HuH-7.5 (cell line): ENCODE results near the gene CDH13.

Source experiments
- DNase-seq: peaks from one replicate; pipeline ENCODE4 v3.0.0; 2011; ENCODE audit warnings: low spot score

Gene CDH13

DNA sequence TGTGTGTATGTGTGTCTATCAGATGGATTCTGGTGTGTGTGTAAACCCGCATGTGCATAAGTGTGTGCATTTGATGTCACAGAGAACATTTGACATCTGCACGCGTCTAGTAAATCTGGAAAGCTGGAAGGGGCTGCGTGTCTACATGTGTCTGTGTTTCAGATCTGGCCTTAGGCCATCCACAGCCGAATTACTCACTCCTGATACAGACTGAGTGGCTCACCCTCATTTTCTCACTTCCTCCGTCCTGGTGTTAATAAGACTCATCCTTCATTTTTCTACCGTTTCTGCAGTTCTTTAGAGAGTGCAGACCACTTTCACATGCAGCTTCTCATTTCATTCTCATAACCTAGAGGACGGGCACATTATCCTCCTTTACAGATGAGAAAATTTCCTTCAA lies 491.6 kb downstream of the CDH13 start:
- no peak for DNase-seq

DNA sequence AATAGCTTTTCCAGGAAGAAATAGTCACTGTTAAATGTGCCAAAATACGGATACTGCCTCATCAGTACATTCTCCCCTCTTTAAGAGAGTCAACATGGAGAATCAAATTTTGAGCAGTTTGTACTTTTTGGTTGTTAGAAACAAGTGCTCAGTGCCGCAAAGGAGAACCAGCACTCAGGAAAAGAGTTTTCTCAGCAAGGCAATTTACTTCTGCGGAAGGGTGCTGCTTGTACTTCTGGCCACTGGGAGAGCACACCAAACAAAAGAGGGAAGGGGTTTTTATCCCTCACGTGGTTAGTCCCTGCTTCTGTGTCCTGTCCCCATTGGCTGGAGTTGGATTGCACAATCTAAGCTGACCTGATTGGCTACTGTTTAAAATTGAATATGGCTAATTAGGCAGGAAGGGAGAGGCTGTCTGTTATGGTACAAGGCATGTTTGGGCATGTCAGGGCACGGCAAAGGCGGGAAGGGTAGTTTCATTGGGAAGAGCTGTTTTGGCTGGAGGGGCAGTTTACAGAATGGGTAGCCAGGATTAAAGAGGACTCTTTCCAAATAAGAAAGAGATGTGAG lies 499.3 kb downstream of the CDH13 start:
- DNase-seq = no peak

DNA sequence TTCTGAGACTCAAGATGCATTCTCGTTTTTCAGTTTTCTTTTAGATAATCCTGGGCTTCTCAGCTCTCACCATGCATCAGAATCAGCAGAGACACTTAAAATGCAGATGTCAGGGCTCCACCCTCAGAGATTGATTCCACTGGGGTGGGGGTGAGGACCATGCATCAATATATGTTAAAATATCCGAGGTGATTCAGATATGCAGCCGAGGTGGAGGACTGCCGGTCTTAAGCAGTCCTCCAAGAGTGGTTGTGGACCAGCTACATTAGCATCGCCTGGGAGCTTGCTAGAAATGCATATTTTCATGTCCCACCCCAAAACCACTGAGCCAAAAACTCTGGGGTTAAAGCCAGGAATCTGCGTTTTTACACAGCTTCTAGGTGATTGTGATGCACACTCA lies 501.3 kb downstream of the CDH13 start:
- DNase-seq = no peak

DNA sequence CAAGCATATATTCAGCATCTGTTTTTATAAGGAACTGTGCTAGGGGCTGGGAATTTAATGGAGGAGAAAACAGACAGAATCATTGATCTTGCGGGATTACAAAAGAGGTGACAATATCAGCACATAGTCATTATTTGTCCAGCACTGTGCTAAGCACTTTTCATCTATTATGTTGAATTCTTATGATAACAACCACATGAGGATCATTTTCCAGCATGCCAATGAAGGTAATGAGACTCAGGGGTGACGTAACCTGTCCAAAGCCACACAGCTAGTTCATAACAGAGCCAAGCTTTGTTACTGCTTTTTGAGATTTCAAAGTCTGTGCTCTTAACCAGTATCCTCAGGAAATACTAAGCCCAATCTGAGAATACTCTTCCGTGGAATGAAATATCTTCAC lies 503.3 kb downstream of the CDH13 start:
- no peak for DNase-seq

DNA sequence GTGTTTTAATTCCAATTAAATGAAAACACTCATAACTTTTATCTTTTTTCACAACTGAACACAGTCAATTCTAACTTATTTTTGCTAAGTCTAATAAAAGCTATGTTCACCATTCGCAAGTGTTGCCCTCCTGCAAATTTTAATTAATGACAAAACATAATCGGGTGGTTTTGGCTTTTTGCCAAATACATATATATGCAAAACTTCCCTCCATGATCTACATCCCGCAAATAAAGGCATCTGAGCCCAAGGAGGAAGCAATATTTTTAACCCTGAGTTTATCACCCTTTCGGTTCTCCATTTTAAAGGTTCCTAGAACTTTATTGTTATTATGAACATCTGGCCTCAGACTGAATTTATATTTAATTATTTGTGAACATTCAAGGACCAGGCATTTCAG lies 507.9 kb downstream of the CDH13 start:
- no peak for DNase-seq

DNA sequence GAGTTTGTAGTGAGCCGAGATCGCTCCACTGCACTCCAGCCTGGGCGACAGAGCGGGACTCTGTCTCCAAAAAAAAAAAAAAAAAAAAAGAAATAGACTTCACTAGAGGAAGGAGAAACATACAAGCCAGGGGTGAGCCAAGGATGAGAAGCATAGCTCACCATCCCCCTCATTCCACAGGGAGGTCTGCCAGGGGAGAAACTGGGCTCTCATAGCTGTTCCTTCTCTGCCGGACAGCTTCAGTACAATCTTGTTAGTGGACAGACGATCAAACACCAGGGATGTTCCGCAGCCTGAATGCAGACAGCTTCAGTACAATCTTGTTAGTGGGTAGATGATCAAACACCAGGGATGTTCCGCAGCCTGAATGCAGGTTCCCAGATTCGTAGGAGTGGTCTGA lies 509.6 kb downstream of the CDH13 start:
- no peak for DNase-seq

DNA sequence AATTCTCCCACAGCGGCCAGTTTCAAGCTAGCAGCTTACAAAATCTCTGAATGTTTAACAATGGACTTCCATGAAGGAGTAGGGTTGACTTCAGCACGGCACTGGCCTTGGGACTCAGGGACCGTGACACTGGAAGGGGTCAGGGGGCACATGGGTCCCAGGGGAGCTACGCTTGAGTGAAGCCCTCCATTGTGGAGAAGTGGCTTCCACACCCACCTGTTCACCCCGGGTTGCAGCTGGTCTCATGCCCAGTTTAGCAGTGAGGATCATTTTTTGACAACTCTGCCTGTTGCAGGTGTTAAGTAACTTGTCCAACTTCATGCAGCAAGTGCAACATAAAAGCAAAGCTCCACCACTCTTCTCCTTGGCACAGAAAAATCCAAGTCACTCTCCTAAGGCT lies 510.2 kb downstream of the CDH13 start:
- no peak for DNase-seq

DNA sequence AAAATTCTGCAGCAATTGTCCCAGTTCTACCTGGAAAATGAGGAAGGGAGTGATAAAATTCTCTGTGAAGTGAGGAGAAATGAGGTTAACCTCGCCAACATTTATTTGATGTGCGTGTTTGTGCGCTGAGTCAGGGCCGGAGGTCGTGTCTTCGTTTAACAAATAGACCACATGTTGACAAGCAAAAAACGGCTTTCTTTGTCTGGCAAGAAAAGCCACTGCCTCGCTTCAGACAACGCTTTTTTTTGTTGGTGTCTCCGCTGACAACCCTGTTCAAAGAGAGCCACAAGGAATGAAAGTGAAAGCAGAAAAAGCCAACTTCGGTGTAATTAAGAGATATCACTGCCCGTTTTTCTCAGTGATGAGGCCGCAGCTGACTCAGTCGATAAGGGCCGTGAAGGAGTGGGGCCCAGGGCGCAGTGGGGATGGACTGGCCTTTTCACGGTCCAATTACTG lies 510.6 kb downstream of the CDH13 start:
- DNase-seq = no peak

DNA sequence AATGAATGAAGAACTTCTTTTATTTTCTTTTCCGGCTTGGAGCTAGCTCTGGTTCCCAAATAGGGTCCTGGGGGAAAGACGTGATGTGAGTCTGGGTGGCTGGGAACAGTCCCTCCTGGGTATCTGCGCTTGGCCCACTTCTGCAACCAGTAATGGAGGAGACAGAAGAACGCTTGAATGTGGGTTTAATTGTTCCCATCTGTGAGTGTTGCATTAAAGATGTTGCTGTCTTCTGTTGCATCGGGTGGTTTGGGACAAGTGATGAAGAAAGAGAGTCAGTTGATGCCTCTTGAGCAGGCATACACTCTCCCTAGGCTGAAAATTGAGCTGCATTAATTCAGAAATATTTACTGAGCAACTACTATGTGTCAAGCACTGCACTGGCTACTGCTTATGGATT lies 511.1 kb downstream of the CDH13 start:
- DNase-seq = no peak

DNA sequence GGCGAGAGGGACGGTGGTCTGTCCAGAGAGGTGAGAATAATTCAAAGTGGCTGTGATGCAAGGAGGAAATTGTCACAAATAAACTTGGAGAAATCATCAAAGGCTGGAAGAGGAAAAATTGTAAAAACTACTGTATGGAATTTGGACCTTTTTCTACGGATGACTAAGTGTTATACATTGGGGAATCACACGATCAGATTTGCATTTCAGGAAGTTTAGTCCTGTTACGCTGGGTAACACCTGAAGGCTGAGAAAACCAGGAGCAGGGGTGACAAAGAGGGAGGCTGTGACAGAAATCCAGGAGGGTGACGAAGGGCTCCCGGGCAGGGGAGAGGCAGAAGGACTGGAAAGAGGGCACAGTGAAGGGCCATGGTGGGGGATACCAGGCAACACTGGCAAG lies 511.7 kb downstream of the CDH13 start:
- DNase-seq = no peak

DNA sequence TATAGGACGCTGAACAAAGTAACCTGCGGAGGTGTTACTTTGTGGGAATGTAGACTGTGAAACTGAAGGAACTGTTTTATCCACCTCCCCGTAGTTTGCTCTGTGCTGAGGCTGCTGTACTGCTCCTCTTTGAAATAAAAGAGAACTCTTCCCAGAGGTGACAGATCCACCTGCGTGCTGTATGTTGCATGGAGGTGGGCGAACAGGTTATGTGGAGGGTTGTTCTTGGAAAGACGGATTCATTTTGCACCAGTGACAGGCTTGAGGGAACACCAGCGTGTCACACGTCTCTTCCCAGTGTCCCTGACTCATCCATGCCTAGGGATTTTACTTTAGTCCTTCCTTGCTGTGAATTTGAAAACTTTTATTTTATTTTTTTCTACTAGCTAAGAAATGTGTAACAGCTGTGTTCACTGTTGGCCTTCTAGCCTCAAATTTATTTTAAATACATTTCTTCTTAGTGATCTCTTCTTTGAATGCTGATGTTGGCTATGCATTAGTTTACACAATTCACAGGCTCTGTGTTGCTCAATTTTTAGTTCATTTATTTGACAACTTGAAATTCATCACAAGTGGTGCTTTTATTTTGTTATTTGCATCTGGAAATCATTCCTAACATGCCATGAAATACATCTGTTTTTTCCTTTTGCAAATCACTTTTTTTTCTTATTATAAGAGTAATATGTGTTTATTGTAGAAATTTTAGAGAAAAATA lies 512.4 kb downstream of the CDH13 start:
- DNase-seq = no peak

DNA sequence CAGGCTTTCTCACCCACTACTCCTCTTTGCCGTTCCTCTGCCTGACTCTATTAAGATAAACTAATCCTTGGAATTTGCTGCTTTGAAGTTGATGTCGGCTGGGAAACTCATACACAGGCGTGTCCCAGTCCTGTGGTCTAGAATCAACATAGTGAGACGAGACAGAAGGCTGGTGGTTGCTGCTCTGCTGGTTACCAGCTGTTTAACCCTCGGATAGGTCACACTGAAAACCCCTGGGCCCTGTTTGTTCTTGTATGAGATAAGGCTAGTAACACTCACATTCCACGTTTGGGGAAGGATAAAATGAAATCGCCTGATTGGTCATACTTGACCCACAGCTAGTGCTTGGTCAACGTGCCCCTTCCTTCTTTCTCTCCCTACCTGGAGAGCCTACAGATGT lies 517.0 kb downstream of the CDH13 start:
- DNase-seq = no peak

DNA sequence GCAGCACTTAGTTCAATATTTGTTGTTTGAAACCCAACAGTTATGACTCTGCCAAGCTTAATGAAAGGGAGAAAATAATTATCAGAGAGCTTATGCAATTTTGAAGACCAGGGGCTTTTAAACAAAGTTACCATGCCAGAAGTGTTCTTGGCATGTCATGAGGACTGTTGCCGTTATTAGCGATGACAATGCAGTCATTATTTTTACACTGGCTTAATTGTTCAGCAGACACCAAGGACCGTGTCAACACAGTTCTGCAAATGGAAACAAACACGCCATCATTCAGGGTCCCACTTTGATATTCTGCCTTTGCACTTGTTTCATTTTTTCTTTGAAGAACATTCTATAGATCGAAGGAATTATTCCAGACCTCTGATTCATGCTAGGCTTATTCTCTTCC lies 518.5 kb downstream of the CDH13 start:
- DNase-seq = no peak

DNA sequence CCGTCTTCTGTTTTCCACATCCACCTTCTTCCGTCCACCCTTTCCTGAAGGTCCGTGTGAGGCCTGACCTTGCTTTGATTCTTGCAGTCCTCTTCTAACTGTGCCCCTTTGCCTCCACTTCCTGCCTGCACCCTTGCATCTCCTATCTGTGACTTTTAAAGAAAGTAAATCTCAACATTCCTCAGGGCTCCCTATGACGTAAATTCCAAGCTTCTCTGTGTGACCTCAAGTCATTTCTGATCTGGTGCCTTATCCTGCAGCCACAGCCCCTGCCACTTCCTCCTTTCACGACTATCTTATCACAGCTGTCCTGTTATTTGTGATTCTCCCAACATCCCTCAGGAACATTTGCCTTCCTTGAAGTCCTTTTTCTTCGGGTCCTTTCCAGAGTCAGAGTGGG lies 520.5 kb downstream of the CDH13 start:
- no peak for DNase-seq

DNA sequence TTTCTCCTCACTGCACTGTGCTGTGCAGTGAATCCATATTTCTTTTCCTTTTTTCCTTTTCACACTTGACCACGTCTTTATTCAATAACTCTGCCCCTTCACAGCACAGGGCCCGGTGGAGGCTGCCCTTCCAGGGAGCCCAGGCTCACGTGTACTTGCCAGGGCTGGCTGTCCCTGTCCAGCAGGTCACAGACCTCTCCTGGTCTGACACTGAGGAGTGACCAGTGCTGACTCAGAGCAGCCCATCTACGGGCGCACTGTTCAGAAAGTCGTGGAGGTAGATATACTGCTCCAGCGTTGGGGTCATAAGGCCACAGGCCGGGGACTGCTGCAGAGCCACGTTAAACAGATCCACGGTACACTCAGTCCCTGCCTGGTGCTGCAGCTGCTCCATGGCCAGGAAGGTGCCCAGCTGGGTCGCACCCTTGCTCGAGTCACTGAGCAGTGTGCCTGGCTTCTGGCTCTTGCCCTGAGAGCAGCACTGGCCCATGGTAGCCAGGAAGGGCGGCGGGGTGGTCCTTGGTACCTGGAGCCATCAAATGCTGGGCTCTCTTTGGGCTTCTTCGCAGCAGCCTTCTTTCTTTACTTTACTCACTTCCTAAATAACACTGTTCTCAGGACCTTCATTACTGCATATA lies 531.7 kb downstream of the CDH13 start:
- DNase-seq = no peak

DNA sequence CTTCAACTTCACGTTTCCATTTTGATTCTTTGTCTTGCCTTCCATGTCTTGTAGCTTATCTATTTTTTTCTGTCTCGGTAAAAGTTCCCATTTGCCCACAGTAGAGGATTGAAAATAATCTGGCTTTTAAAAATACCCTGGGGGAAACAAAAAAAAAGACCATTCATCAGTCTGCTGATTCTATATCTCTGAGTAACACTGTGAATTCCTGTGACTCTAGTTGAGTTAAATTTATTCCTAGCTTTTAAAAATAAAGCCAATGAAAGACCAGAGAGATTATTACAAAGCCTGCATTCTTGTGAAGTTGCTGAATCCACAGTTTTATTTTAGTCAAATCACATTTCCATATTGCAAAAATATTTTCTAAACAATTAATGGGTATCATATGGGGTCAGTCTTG lies 532.3 kb downstream of the CDH13 start:
- DNase-seq = no peak

DNA sequence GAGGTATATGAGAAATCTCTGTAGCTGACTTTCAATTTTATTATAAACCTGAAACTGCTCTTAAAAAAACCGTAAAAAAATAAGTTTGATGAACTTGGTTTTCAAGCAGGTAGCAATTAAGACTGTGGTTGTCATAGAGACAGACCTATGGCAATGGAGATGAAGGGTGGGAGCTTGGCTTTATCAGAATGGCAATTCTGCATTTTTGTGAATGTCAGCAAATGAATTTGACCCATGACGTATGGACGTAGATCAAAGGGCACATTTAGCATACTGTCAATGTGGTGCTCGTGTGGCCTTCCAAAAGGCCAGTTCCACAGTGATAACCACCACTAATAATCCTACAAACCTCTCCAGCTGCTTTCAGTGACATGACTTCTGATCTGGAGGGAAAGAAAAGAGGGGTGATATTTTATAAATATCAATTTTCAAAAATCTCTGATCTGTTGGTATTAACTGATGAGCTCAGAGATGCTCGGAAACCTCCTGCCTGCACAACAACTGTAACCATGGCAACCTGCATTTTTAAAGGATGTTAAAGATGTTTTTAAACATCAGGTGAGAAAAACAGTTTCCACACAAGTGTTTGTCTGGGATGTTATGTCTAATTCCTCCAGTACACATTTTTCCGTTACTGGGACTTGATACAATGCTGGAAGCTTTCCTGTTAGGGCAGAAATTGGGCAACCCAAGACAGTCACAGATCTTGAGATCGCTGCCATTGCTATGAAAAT lies 533.7 kb downstream of the CDH13 start:
- no peak for DNase-seq

DNA sequence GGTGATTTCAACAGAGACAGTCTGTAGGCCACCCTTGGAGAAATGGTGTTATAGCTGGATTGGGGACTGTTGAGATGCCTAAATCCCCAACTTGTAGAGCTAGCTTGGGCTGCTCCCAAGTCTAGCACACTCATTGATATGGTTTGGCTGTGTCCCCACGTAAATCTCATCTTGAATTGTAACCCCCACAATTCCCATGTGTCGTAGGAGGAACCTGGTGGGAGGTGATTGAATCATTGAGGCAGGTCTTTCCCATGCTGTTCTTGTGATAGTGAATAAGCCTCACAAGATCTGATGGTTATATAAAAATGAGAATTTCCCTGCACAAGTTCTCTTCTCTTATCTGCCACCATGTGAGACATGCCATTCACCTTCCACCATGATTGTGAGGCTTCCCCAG lies 536.0 kb downstream of the CDH13 start:
- DNase-seq = no peak

DNA sequence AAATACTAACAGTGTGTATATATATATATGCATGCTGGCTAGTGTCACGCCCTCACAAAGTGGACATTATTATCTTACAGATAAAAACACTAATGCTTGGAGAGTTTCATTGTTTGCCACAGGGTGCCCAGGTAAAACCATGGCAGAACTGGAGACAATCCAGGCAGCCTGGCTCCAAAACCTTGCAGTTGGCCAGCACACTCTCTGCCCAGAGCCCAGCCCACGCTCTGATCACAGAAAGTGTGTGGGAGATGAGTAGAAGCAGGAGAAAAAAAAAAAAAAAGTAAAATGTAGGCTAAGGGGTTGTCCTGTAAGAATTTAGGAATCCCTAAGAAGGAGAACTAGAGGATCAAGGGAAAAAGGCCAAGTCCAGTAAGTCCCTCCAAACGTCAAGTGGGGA lies 538.0 kb downstream of the CDH13 start:
- DNase-seq = no peak

DNA sequence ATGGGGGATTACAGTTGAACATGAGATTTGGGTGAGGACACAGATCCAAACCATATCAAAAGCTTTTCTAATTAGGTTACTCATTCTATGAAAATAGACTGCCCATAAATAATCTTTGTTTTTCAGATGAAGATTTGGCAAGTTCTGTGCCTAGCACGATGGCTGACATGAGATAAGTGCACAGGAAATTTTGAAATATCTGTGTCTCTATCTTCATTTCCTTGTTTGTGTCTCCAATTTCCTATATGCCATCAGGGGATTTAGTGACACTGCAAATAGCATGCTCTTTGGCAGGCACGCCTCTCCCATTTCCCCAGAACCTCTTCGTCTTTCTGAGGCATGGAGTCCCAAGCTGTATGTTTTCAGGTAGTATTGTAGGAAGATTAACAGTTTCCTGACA lies 544.6 kb downstream of the CDH13 start:
- DNase-seq = no peak

DNA sequence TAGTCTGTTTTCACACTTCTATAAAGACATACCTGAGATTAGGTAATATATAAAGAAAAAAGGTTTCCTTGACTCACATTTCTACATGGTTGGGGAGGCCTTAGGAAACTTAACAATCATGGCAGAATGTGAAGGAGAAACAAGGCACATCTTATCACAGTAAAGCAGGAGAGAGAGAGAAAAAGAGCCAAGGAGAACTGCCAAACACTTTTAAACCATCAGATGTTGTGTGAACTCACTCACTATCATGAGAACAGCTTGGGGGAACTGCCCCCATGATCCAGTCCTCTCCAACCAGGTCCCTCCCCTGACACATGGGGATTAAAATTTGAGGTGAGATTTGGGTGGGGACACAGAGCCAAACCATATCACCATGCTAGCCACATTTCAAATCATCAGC lies 547.9 kb downstream of the CDH13 start:
- DNase-seq = no peak

DNA sequence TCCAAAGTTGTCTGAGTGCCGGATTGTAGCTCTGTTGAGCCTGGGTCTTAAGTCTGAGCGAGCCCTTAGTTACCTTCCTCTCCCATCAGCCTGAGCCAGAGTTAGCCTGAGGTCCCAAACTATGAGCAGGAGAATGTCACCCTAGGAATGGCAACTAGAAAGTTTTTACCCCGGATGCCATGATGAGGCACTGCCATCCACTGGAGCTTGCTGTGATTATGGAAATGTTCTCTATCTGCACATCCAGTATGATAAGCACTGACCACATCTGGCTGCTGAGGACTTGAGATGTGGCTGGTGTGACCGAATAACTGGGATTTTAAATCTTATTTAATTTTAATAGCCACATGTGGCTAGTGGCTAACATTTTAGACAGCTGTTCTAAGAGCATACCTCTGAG lies 550.0 kb downstream of the CDH13 start:
- no peak for DNase-seq

DNA sequence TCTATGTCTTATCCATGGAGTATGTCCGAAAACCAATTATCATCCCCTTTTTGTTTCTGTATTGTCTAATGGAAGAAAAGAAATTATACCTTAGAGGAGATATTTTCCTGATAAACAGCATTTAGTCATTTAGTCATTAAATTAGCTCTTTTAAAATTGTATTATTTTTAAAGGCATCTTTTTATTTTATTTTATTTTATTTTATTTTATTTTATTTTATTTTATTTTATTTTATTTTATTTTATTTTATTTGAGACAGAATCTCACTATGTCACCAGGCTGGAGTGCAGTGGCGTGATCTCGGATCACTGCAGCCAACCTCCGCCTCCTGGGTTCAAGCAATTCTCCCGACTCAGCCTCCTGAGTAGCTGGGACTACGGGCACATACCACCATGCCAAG lies 559.1 kb downstream of the CDH13 start:
- DNase-seq = no peak
